ENCODE measurements around the gene RPS3A. TPM values are rescaled to one million over a fixed set of nuclear protein-coding genes. Genes with fewer than 3 reads are reported as not detected.

RPS3A gene
- total and polyA plus RNA-seq, 2 of the 13 experiments (the other 11 are each of a cell fraction or from before 2014, with no cell fraction given): 3,332 to 3,626 TPM

DNA sequence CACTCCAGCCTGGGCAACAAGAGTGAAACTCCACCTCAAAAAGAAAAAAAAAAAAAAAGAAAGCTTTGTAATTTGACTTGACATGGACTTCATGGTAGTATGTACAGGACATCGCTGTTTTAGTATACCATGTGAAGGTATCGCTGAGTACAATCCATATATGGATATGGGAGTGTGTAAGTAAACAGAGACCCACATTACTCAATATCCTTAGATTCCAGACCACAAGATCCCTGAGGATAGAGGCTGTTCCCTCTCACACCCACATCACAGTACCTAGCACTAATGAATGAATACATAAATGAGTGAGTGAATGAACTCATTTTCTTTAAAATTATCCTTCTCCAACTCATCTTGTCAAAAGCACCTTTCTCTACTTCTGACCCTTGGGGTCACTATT is 8.4 kb upstream of the RPS3A start (continued):
- TF ChIP-seq, protein P1, sequence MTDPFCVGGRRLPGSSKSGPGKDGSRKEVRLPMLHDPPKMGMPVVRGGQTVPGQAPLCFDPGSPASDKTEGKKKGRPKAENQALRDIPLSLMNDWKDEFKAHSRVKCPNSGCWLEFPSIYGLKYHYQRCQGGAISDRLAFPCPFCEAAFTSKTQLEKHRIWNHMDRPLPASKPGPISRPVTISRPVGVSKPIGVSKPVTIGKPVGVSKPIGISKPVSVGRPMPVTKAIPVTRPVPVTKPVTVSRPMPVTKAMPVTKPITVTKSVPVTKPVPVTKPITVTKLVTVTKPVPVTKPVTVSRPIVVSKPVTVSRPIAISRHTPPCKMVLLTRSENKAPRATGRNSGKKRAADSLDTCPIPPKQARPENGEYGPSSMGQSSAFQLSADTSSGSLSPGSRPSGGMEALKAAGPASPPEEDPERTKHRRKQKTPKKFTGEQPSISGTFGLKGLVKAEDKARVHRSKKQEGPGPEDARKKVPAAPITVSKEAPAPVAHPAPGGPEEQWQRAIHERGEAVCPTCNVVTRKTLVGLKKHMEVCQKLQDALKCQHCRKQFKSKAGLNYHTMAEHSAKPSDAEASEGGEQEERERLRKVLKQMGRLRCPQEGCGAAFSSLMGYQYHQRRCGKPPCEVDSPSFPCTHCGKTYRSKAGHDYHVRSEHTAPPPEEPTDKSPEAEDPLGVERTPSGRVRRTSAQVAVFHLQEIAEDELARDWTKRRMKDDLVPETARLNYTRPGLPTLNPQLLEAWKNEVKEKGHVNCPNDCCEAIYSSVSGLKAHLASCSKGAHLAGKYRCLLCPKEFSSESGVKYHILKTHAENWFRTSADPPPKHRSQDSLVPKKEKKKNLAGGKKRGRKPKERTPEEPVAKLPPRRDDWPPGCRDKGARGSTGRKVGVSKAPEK (CRISPR knock-in tag; IDR thresholded peaks at IDR 0.05; ENCODE audit: borderline replicate concordance): no peak
- TF ChIP-seq ETV6 (CRISPR knock-in tag; conservative IDR thresholded peaks at IDR 0.05) (no peak), SRF (IDR thresholded peaks at IDR 0.05; ENCODE audit: low read depth, low read length) (peak; percentile 91), GATAD1 (CRISPR knock-in tag; IDR thresholded peaks at IDR 0.05) (no peak), ZNF331 (CRISPR knock-in tag; IDR thresholded peaks at IDR 0.05) (no peak), FOXC1 (CRISPR knock-in tag; IDR thresholded peaks at IDR 0.05; ENCODE audit: borderline replicate concordance) (no peak), CEBPG (CRISPR knock-in tag; IDR thresholded peaks at IDR 0.05) (peak; percentile 66; the same call in 1 of the 2 replicates), KLF12 (CRISPR knock-in tag; IDR thresholded peaks at IDR 0.05; ENCODE audit: borderline replicate concordance) (no peak), ZBTB7B (CRISPR knock-in tag; IDR thresholded peaks at IDR 0.05) (no peak), POLR2AphosphoS2 (IDR thresholded peaks at IDR 0.05; ENCODE audit: low read depth, low read length) (no peak), MED8 (CRISPR knock-in tag; IDR thresholded peaks at IDR 0.05; ENCODE audit: insufficient replicate concordance) (no peak), SP140L (CRISPR knock-in tag; IDR thresholded peaks at IDR 0.05; ENCODE audit: borderline replicate concordance) (no peak)
- TF ChIP-seq, protein P2, sequence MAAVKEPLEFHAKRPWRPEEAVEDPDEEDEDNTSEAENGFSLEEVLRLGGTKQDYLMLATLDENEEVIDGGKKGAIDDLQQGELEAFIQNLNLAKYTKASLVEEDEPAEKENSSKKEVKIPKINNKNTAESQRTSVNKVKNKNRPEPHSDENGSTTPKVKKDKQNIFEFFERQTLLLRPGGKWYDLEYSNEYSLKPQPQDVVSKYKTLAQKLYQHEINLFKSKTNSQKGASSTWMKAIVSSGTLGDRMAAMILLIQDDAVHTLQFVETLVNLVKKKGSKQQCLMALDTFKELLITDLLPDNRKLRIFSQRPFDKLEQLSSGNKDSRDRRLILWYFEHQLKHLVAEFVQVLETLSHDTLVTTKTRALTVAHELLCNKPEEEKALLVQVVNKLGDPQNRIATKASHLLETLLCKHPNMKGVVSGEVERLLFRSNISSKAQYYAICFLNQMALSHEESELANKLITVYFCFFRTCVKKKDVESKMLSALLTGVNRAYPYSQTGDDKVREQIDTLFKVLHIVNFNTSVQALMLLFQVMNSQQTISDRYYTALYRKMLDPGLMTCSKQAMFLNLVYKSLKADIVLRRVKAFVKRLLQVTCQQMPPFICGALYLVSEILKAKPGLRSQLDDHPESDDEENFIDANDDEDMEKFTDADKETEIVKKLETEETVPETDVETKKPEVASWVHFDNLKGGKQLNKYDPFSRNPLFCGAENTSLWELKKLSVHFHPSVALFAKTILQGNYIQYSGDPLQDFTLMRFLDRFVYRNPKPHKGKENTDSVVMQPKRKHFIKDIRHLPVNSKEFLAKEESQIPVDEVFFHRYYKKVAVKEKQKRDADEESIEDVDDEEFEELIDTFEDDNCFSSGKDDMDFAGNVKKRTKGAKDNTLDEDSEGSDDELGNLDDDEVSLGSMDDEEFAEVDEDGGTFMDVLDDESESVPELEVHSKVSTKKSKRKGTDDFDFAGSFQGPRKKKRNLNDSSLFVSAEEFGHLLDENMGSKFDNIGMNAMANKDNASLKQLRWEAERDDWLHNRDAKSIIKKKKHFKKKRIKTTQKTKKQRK (IDR thresholded peaks at IDR 0.05; ENCODE audit: low read length): no peak
- TF ChIP-seq, protein P3, sequence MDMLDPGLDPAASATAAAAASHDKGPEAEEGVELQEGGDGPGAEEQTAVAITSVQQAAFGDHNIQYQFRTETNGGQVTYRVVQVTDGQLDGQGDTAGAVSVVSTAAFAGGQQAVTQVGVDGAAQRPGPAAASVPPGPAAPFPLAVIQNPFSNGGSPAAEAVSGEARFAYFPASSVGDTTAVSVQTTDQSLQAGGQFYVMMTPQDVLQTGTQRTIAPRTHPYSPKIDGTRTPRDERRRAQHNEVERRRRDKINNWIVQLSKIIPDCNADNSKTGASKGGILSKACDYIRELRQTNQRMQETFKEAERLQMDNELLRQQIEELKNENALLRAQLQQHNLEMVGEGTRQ (IDR thresholded peaks at IDR 0.05; ENCODE audit: low read depth, low read length): no peak
- TF ChIP-seq, protein P3 (CRISPR knock-in tag; IDR thresholded peaks at IDR 0.05; ENCODE audit: borderline replicate concordance): peak; percentile 33; the same call in 1 of the 2 replicates
